Measurements from ENCODE around the gene IGSF9B.

Gene IGSF9B

DNA sequence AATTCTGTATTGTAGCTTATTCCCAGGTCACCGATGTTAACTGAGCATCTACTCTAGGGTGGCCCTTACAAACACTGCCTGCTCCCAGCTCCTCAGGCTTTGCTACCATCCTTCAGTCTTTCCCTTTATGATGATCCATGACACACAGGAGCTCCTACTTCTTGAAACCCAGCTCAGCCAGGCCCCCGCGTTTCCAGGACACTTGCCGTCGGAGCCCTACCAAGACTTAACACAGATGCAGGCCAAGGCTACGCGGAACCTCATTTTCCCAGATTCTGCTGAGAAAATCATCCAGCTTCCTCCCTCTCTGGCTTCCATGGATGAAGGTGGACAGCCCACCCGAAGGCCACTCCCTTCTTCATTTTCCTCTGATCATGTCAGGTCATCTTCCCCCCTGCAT is 18.6 kb downstream of the IGSF9B start:
- no peak for DNase-seq (ENCODE audit: low read depth)

DNA sequence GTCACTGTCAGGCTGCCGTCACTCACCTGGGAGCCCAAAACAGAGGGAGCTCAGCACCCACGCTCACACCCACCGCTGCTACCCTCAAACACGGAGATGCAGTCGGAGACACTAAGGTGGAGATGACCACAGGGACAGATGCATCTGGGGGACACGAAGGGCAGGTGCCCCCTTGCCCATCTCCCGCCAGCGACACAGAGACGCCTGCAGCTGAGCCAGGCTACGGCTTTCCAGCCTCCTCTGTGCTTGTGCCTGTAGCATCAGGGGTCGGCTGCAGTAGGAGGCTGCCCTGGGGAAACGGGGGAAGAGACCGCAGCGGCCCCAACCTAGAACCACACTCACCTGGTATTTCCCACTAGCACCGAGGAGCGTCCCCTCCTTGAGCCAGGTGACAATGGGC is 19.3 kb downstream of the IGSF9B start:
- no peak for DNase-seq (ENCODE audit: low read depth)

DNA sequence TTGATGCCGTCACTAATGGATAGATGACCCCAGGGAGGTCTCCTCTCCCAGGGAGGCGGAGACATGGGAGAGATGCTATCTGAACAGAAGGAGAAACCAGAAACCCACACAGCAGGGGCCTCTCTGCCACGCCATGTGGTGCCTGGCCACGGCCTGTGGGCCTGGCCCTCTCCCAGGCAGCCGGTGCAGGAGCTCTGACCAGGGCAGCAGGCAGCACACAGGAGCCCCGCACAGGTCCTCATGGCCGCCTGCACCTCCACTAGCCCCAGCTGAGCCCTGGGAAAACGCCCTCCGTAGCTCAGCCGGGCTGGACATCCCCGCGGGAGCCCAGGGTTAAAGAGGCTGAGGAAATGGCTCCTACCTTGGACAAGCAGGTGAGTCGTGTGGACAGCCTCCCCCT is 19.8 kb downstream of the IGSF9B start:
- no peak for DNase-seq (ENCODE audit: low read depth)

DNA sequence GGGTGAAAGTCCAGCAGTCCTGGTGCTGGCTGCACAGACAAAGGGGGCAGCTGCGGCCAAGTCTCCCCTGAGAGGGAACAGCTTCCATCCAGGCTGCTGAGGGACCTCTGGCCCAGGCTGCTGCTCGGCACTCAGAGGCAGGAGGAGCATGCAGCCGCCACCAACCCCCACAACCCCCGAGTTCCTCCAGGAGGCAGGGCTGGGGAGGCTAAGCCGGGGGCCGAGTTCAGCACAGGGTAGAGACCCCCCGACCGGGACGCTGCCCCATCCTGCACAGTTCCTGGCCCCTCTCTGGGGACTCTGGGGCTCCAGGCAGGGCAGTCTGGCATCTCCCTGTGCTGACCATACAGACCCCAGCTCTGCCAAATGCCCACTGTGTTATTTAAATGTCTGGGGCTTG is 20.2 kb downstream of the IGSF9B start:
- DNase-seq (ENCODE audit: low read depth), result no peak

- no peak for DNase-seq (ENCODE audit: low read depth)
These were observed 20.6 kb downstream of the IGSF9B start for GRCh38 chr11:133936136-133936535.

DNA sequence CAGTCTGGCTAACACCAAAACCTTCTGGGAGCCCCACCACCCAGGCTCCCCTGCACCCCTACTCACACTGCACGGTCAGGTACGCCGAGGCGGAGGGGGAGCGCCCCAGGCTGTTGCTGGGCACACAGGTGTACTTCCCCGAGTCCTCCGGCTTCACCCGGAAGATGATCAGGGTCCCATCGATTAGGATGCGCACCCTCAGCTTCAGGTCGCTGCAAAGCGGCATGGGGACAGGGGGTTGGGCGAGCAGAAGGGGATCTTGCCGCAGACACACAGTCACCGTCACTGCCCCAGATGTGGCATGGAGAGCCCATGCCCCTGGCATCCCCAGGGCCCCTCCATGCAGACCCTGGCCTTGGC is 21.2 kb downstream of the IGSF9B start:
- DNase-seq (ENCODE audit: low read depth), result no peak

- DNase-seq (ENCODE audit: low read depth), result no peak
These were observed 21.9 kb downstream of the IGSF9B start for GRCh38 chr11:133934599-133935550.

DNA sequence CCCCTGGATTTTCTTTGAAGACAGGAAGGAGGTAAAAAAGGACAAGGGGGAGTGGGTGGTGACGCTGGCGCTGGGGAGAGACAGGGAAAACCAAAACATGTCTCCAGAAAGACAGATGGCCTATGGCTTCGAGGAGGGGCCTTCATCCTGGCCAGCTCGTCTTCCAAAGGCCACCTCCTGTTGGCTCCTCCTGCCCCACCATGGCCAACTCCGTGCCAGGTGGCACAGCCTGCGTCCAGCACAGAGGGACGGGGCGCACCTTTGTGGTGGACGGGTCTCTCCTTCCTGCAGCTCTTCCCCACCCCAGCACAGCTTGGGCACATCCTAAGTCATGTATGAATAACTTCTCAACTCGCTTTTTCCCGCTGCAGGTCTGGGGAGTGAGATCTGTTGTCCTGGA is 22.7 kb downstream of the IGSF9B start:
- no peak for DNase-seq (ENCODE audit: low read depth)

DNA sequence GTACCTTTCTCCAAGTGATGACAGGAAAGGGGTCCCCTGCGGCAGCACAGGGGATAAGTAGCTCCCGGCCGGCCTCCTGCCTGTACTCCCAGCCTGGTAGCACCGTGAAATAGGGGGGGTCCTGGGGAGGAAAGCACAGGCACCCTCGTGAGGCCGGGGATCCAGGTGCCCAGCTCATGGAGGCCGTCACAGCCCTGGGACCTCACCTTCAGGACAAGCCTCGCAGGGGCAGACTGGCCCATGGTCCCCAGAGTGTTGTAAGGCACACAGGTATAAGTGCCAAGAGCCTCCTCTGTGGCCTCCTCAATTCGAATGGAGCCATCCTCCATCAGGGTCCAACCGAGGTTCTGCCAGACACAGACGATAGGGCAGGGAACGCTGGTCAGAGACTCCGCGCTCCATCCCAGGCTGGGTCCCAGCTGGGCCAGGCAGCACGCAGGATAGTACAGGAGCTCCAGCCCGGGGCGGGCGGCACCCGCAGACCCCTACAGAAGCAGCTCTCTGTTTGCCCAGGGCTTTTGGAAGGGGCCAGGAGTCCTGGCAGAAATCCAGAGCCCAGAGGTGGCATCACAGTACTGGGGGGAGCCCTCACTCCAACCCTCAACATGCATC is 25.2 kb downstream of the IGSF9B start:
- no peak for DNase-seq (ENCODE audit: low read depth)

DNA sequence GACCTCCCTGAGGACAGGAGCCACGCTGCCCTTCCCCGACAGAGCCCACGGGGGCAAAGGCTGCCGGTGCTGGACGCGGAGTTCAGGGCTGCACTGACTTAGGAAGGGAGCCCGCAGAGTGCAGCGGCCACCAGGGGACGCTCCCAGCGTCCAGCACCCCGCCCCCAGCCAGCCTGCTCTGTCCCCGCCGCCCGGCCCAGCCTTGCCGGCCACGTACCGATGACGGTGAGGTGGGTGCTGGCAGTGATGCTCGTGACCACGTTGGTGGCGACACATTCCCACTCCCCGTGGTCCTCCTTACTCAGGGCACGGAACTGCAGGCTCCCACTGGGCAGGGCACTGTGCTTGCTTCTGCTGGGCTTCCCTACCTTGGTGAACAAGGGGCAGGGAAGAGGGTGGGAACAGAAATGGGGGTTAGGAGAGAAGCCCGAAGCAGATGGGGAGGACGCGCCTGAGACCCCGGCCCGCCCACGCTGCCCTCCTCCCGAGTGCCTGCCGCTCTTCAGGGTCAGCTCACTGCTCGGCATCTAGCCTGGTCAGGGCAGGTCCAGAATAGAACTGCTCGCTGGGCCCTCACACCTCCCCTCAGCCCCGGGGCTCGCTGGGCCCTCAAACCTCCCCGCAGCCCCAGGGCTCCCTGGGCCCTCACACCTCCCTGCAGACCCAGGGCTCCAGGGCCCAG is 25.9 kb downstream of the IGSF9B start:
- DNase-seq (ENCODE audit: low read depth), result no peak

GRCh38 chr11:133930053-133930766 is 26.6 kb downstream of the IGSF9B start:
- no peak for DNase-seq (ENCODE audit: low read depth)

GRCh38 chr11:133929401-133930052 is 27.2 kb downstream of the IGSF9B start:
- DNase-seq (ENCODE audit: low read depth), result no peak

DNA sequence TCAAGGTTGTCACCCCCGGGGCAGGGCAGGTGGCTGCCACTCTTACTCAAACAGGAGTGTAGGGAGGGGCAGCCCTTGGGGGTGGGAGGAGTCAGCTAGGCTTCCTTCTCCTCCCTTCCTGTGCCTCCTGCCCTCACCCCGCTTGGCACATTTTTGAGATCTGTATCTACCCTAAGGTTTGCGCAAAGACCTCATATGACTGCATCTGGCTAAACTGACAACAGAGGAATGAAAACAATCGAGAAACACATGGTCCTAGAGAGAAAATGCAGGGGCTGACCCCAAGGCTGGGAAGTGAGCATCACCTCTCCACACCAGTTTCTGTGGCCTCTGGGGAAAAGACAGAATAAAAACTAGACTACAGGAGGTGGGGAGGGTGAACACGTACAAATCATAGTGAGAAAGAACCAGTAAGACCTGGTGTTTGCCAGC is 28.1 kb downstream of the IGSF9B start:
- no peak for DNase-seq (ENCODE audit: low read depth)

- no peak for DNase-seq (ENCODE audit: low read depth)
These were observed 28.8 kb downstream of the IGSF9B start for GRCh38 chr11:133927690-133928627.

DNA sequence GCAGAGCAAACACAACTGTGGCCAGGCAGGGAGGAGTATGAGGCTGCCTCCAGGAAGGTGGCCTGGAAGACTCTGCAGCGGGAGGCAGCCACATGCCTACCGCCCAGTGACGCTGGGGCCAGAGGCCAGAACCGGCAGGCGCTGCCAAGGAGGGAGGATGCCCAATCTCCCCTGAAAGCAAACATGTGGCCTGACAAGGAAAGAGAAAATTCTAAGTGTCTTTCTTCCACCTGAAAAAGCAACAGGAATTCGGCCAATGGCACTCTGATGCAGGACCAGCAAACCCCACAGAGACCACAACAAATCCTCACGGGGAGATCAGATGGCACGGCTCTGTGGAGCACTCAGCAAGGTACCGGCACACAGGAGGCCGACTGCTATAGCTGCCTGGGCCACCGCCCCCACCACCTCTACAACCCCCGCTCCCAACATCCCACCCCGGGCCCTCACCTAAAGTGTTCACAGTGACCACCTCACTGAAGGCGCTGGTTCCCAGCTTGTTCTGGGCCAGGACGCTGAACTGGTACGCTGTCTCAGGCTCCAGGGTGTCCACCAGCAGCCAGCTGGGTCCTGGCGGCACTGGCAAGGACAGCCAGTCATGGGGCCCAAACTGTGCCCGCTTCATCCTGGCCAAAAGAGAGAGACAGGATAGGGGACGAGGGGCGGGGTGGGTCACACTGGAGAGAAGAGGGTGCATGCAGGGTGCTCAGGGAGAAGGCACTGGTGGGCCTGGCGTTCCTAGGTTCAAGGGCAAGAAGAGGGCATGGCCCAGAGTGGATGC is 30.1 kb downstream of the IGSF9B start:
- no peak for DNase-seq (ENCODE audit: low read depth)

DNA sequence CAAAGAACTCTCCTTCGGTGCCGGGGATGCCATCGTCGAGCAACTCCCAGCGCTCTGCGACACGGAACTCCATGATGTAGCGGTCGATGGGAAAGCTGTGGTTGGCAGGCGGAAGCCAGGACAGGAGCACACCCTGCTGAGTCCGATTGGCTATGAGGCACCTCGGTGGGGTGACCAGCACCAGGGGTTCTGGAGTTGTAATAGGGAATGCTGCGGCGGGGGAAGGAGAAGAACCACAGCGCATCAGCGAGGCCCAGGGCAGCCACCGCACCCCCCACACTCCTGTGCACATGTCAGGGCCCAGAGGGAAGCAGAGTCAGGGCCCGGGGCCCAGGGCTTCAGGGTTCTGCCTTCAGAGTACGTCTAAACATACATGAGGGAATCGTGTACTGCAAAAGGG is 31.0 kb downstream of the IGSF9B start:
- no peak for DNase-seq (ENCODE audit: low read depth)

- no peak for DNase-seq (ENCODE audit: low read depth)
These were observed 32.1 kb downstream of the IGSF9B start for GRCh38 chr11:133924661-133925060.

- no peak for DNase-seq (ENCODE audit: low read depth)
These were observed 34.5 kb downstream of the IGSF9B start for GRCh38 chr11:133922078-133922870.

GRCh38 chr11:133921513-133921912 is 35.3 kb downstream of the IGSF9B start:
- DNase-seq (ENCODE audit: low read depth), result no peak
